K562 (cell line): Measurements from ENCODE around the gene PGBD1. TPM values are rescaled to one million over a fixed set of nuclear protein-coding genes. Genes with fewer than 3 reads are reported as not detected.

Source experiments
- CREBBP ChIP-seq: IDR thresholded peaks from one replicate; pipeline ENCODE4 v1.6.1; 2012; ENCODE audit warnings: low read depth, mild to moderate bottlenecking, control low read depth, inconsistent platforms, low read length
- FOXK2 ChIP-seq, 2 experiments: fragments of 450-650 bp; IDR thresholded peaks in 1 of 2; conservative IDR thresholded peaks in 1 of 2; 2 replicates each; pipeline ENCODE4 v1.6.1; 2016; ENCODE audit warnings: low read depth in 2 of 2, mild to moderate bottlenecking in 1 of 2
- GTF2A2 ChIP-seq: IDR thresholded peaks from 2 replicates; pipeline ENCODE4 v1.6.1; 2016; ENCODE audit warnings: mild to moderate bottlenecking, missing genetic modification characterization, missing compliant biosample characterization
- HOXB6 ChIP-seq: fragments of 250-450 bp; sonication (Bioruptor Pico); IDR thresholded peaks from 2 replicates; pipeline ENCODE4 v1.5.1; 2022; ENCODE audit warnings: mild to moderate bottlenecking, borderline replicate concordance
- KAT8 ChIP-seq: fragments of 450-650 bp; IDR thresholded peaks from 2 replicates; pipeline ENCODE4 v1.6.1; 2016; ENCODE audit warnings: low read depth, mild to moderate bottlenecking
- LARP7 ChIP-seq: fragments of 450-650 bp; IDR thresholded peaks from 2 replicates; pipeline ENCODE4 v1.6.1; 2016
- MAFF ChIP-seq: IDR thresholded peaks from 2 replicates; pipeline ENCODE4 v1.6.1; 2012; ENCODE audit warnings: low read length, improper control_type of control experiment
- NFIC ChIP-seq: fragments of 450-650 bp; IDR thresholded peaks from 2 replicates; pipeline ENCODE4 v1.6.1; 2017; ENCODE audit warnings: mild to moderate bottlenecking, inconsistent platforms
- POU5F1 ChIP-seq: fragments of 150-350 bp; IDR thresholded peaks from 2 replicates; pipeline ENCODE4 v1.6.1; 2014; ENCODE audit warnings: borderline replicate concordance, low read length, low read depth, mild to moderate bottlenecking; ENCODE audit not compliant: partially characterized antibody
- RBM17 ChIP-seq: fragments of 200-400 bp; formaldehyde crosslinking; IDR thresholded peaks from 2 replicates; pipeline ENCODE4 v1.6.1; 2017; ENCODE audit warnings: low read depth, mild to moderate bottlenecking, low read length, borderline replicate concordance
- RFX5 ChIP-seq: IDR thresholded peaks from 2 replicates; pipeline ENCODE4 v1.6.1; 2011; ENCODE audit warnings: low read depth, mild to moderate bottlenecking, improper control_type of control experiment, low read length
- SMAD4 ChIP-seq: fragments of 250-450 bp; sonication (Bioruptor Pico); conservative IDR thresholded peaks from 2 replicates; pipeline ENCODE4 v1.8.0; 2021; ENCODE audit warnings: inconsistent platforms, mild to moderate bottlenecking, moderate library complexity
- ZBTB8A ChIP-seq: fragments of 450-650 bp; IDR thresholded peaks from 2 replicates; pipeline ENCODE4 v1.6.1; 2018; ENCODE audit warnings: mild to moderate bottlenecking, moderate library complexity; ENCODE audit not compliant: partially characterized antibody
- ZKSCAN3 ChIP-seq: fragments of 250-450 bp; sonication (Bioruptor Pico); IDR thresholded peaks from 2 replicates; pipeline ENCODE4 v1.4.0; 2020
- ZNF324 ChIP-seq: fragments of 250-450 bp; sonication (Bioruptor Pico); IDR thresholded peaks from 2 replicates; pipeline ENCODE4 v1.4.0; 2020; ENCODE audit warnings: mild to moderate bottlenecking
- polyA plus RNA-seq, 8 experiments: library from polyadenylated mRNA; depleted of rRNA in 4 of 8; stranded (reverse) in 5 of 8; unstranded in 3 of 8; fragments of >200 nt; fragmentation: Nextera tagmentation in 2 of 8; fragmentation: Illumina TruSeq in 1 of 8; extraction: Ambion mirVana in 2 of 8; extraction: Trizol in 1 of 8; gene quantifications; 2 replicates each; pipeline versions ENCODE4 v1.2.1 to v1.2.3, GENCODE V29; 2011 to 2014; ENCODE audit warnings: inconsistent platforms in 1 of 8, missing spikeins in 1 of 8
- total RNA-seq, 7 experiments: library from RNA; depleted of rRNA in 6 of 7; stranded (reverse); fragments of >200 nt in 6 of 7; fragmentation: Illumina TruSeq in 2 of 7; extraction: Trizol in 2 of 7; gene quantifications; 2 replicates each; pipeline versions ENCODE4 v1.2.1 to v1.2.3, GENCODE V29; 2011 to 2021; ENCODE audit warnings: low replicate concordance in 1 of 7
- TF ChIP-seq, protein P1 (sequence below): fragments of 200-800 bp; sonication (Bioruptor generic); IDR thresholded peaks from 2 replicates; pipeline ENCODE4 v1.6.1; 2016; ENCODE audit warnings: missing genetic modification characterization, missing compliant biosample characterization
- TF ChIP-seq, protein P2 (sequence below): fragments of 450-650 bp; IDR thresholded peaks from 2 replicates; pipeline ENCODE4 v1.6.1; 2016; ENCODE audit warnings: borderline replicate concordance
- TF ChIP-seq, protein P3 (sequence below): fragments of 250-450 bp; sonication (Bioruptor Pico); IDR thresholded peaks from 2 replicates; pipeline ENCODE4 v1.5.0; 2020; ENCODE audit warnings: mild to moderate bottlenecking, borderline replicate concordance
- TF ChIP-seq, protein P4 (sequence below): sonication (generic); formaldehyde crosslinking; IDR thresholded peaks from 2 replicates; pipeline ENCODE4 v1.8.1; 2023; ENCODE audit warnings: mild to moderate bottlenecking, missing genetic modification reagents

The PGBD1 gene
- total and polyA plus RNA-seq, 9 of the 15 experiments (the other 6 are each of a cell fraction or from before 2014, with no cell fraction given), result 3.3 to 9.0 (median 7.3) TPM

DNA sequence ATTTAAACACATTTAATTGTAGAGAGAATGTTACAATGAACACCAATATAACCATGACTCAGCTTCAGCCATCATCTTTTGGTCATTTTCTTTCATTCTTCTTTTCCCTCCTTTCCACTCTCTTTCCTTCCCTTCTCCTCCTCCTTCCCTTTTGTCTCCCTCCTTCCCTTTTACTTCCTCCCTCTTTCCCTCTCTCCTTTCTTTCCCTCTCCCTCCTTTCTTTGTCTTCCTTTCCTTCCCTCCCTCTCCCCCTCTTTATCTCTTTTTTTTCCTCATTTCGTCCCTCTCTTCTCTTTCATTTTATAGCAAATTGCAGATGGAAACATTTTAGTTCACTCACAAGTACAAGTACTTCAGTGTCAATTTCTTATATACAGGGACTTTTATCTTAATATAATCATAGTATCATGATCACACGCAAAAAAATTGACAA is 70.1 kb downstream of the PGBD1 start (continued):
- TF ChIP-seq, protein P1, sequence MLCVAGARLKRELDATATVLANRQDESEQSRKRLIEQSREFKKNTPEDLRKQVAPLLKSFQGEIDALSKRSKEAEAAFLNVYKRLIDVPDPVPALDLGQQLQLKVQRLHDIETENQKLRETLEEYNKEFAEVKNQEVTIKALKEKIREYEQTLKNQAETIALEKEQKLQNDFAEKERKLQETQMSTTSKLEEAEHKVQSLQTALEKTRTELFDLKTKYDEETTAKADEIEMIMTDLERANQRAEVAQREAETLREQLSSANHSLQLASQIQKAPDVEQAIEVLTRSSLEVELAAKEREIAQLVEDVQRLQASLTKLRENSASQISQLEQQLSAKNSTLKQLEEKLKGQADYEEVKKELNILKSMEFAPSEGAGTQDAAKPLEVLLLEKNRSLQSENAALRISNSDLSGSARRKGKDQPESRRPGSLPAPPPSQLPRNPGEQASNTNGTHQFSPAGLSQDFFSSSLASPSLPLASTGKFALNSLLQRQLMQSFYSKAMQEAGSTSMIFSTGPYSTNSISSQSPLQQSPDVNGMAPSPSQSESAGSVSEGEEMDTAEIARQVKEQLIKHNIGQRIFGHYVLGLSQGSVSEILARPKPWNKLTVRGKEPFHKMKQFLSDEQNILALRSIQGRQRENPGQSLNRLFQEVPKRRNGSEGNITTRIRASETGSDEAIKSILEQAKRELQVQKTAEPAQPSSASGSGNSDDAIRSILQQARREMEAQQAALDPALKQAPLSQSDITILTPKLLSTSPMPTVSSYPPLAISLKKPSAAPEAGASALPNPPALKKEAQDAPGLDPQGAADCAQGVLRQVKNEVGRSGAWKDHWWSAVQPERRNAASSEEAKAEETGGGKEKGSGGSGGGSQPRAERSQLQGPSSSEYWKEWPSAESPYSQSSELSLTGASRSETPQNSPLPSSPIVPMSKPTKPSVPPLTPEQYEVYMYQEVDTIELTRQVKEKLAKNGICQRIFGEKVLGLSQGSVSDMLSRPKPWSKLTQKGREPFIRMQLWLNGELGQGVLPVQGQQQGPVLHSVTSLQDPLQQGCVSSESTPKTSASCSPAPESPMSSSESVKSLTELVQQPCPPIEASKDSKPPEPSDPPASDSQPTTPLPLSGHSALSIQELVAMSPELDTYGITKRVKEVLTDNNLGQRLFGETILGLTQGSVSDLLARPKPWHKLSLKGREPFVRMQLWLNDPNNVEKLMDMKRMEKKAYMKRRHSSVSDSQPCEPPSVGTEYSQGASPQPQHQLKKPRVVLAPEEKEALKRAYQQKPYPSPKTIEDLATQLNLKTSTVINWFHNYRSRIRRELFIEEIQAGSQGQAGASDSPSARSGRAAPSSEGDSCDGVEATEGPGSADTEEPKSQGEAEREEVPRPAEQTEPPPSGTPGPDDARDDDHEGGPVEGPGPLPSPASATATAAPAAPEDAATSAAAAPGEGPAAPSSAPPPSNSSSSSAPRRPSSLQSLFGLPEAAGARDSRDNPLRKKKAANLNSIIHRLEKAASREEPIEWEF, result no peak
- peak; percentile 16; the same call in 1 of the 2 replicates for TF ChIP-seq MAFF
- no peak for TF ChIP-seq SMAD4 (CRISPR knock-in tag)
- TF ChIP-seq HOXB6 (CRISPR knock-in tag), result no peak
- TF ChIP-seq, protein P2, sequence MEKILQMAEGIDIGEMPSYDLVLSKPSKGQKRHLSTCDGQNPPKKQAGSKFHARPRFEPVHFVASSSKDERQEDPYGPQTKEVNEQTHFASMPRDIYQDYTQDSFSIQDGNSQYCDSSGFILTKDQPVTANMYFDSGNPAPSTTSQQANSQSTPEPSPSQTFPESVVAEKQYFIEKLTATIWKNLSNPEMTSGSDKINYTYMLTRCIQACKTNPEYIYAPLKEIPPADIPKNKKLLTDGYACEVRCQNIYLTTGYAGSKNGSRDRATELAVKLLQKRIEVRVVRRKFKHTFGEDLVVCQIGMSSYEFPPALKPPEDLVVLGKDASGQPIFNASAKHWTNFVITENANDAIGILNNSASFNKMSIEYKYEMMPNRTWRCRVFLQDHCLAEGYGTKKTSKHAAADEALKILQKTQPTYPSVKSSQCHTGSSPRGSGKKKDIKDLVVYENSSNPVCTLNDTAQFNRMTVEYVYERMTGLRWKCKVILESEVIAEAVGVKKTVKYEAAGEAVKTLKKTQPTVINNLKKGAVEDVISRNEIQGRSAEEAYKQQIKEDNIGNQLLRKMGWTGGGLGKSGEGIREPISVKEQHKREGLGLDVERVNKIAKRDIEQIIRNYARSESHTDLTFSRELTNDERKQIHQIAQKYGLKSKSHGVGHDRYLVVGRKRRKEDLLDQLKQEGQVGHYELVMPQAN, result peak; percentile 91
- no peak for TF ChIP-seq RFX5
- TF ChIP-seq, protein P3, sequence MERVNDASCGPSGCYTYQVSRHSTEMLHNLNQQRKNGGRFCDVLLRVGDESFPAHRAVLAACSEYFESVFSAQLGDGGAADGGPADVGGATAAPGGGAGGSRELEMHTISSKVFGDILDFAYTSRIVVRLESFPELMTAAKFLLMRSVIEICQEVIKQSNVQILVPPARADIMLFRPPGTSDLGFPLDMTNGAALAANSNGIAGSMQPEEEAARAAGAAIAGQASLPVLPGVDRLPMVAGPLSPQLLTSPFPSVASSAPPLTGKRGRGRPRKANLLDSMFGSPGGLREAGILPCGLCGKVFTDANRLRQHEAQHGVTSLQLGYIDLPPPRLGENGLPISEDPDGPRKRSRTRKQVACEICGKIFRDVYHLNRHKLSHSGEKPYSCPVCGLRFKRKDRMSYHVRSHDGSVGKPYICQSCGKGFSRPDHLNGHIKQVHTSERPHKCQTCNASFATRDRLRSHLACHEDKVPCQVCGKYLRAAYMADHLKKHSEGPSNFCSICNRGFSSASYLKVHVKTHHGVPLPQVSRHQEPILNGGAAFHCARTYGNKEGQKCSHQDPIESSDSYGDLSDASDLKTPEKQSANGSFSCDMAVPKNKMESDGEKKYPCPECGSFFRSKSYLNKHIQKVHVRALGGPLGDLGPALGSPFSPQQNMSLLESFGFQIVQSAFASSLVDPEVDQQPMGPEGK (CRISPR knock-in tag), result no peak
- TF ChIP-seq CREBBP, result no peak
- TF ChIP-seq, protein P4, sequence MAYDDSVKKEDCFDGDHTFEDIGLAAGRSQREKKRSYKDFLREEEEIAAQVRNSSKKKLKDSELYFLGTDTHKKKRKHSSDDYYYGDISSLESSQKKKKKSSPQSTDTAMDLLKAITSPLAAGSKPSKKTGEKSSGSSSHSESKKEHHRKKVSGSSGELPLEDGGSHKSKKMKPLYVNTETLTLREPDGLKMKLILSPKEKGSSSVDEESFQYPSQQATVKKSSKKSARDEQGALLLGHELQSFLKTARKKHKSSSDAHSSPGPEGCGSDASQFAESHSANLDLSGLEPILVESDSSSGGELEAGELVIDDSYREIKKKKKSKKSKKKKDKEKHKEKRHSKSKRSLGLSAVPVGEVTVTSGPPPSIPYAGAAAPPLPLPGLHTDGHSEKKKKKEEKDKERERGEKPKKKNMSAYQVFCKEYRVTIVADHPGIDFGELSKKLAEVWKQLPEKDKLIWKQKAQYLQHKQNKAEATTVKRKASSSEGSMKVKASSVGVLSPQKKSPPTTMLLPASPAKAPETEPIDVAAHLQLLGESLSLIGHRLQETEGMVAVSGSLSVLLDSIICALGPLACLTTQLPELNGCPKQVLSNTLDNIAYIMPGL (CRISPR knock-in tag), result no peak
- peak; percentile 39 to 71 for TF ChIP-seq FOXK2 (conservative IDR thresholded peaks at IDR 0.05 in 1 of 2, IDR thresholded peaks at IDR 0.05 in 1 of 2; ENCODE audit: low read depth in 2 of 2)
- TF ChIP-seq GTF2A2 (tag), result no peak
- no peak for TF ChIP-seq ZBTB8A
- no peak for TF ChIP-seq POU5F1
- no peak for TF ChIP-seq KAT8
- TF ChIP-seq LARP7, result peak; percentile 99
- TF ChIP-seq NFIC, result no peak
- TF ChIP-seq ZNF324 (CRISPR knock-in tag), result no peak
- TF ChIP-seq ZKSCAN3 (CRISPR knock-in tag), result no peak
- no peak for TF ChIP-seq RBM17
